Spleen (tissue), 11 donors: Measurements from ENCODE around the gene PNPLA1. TPM values are rescaled to one million over a fixed set of nuclear protein-coding genes. Genes with fewer than 3 reads are reported as not detected.

Experiments
- DNase-seq: peaks from one replicate; pipeline ENCODE4 v3.0.0-alpha.2; 2020
- H3K27ac ChIP-seq, 8 donors: fragments of 200-600 bp; sonication (generic) in 7 of 8; 1 replicate in 4 of 8; 2 replicates in 4 of 8; pipeline versions ENCODE4 v1.5.0 to v1.8.0; 2016 to 2021; ENCODE audit warnings: inconsistent platforms in 4 of 8, mild to moderate bottlenecking in 4 of 8, moderate library complexity in 1 of 8
- H3K27me3 ChIP-seq, 7 donors: fragments of 200-600 bp; sonication (generic) in 6 of 7; replicated peaks in 1 of 7; 1 replicate in 4 of 7; 2 replicates in 3 of 7; pipeline versions ENCODE4 v1.5.0 to v1.8.0; 2016 to 2021; ENCODE audit warnings: inconsistent platforms in 3 of 7, mild to moderate bottlenecking in 1 of 7
- H3K36me3 ChIP-seq, 6 donors: fragments of 200-600 bp; sonication (generic) in 5 of 6; 1 replicate in 4 of 6; 2 replicates in 2 of 6; pipeline versions ENCODE4 v1.5.0 to v1.8.0; 2016 to 2021; ENCODE audit warnings: inconsistent platforms in 2 of 6
- H3K4me1 ChIP-seq, 6 donors: fragments of 200-600 bp; sonication (generic) in 5 of 6; 1 replicate in 3 of 6; 2 replicates in 3 of 6; pipeline versions ENCODE4 v1.5.0 to v1.8.0; 2016 to 2021; ENCODE audit warnings: inconsistent platforms in 3 of 6
- H3K4me3 ChIP-seq, 8 donors: fragments of 200-600 bp; sonication (generic) in 7 of 8; 1 replicate in 4 of 8; 2 replicates in 4 of 8; pipeline versions ENCODE4 v1.5.0 to v1.8.0; 2016 to 2021; ENCODE audit warnings: inconsistent platforms in 4 of 8, mild to moderate bottlenecking in 4 of 8, moderate library complexity in 2 of 8
- H3K9me3 ChIP-seq, 8 donors: fragments of 200-600 bp; sonication (generic) in 7 of 8; 1 replicate in 4 of 8; 2 replicates in 4 of 8; pipeline versions ENCODE4 v1.5.0 to v1.8.0; 2016 to 2021; ENCODE audit warnings: inconsistent platforms in 4 of 8
- POLR2A ChIP-seq, 3 donors: fragments of 450-650 bp; IDR thresholded peaks; one replicate each; pipeline ENCODE4 v1.5.1; 2017; ENCODE audit warnings: antibody characterized with exemption in 3 of 3, mild to moderate bottlenecking in 1 of 3
- POLR2AphosphoS5 ChIP-seq, 3 donors: sonication (generic); formaldehyde crosslinking; IDR thresholded peaks; one replicate each; pipeline ENCODE4 v1.5.1; 2017; ENCODE audit warnings: antibody characterized with exemption in 3 of 3
- WGBS, 5 donors: extraction: QIAGEN DNeasy Blood & Tissue Kit in 3 of 5; methylation state at CpG; one replicate each; pipeline versions ENCODE4 v1.1.5 to v1.1.7; 2013 to 2018; 5-methylcytosine and 5-hydroxymethylcytosine counted together
- intact Hi-C: fragments of 100-400 bp; cut with DNase I; formaldehyde crosslinking; loops from one replicate; pipeline ENCODE4 v1.15.0; 2023; ENCODE audit warnings: low total_unique reads
- polyA plus RNA-seq, 3 donors: library from polyadenylated mRNA; stranded (reverse); fragments of 200-250 nt; gene quantifications; one replicate each; pipeline ENCODE4 v1.2.1, GENCODE V29; 2013
- total RNA-seq, 7 donors: library from RNA; depleted of rRNA in 3 of 7; stranded (reverse); fragments of >200 nt in 3 of 7; fragmentation: NEBNext Ultra II Directional in 4 of 7; extraction: Animal tissue kit (Norgen Biotek cat#: 25700) in 4 of 7; gene quantifications; one replicate each; pipeline versions ENCODE4 v1.1.0 to v1.2.1, GENCODE V29; 2016 to 2021
- TF ChIP-seq, protein P1 (sequence below), 11 experiments: fragments of 200-600 bp in 7 of 11; fragments of 450-650 bp in 4 of 11; sonication (generic) in 4 of 11; IDR thresholded peaks in 8 of 11; conservative IDR thresholded peaks in 3 of 11; 1 replicate in 7 of 11; 2 replicates in 4 of 11; pipeline versions ENCODE4 v1.4.0 to v1.8.0; 2016 to 2021; ENCODE audit warnings: antibody characterized with exemption in 11 of 11, inconsistent platforms in 4 of 11, mild to moderate bottlenecking in 1 of 11
- donor health status: healthy with polysubstance abuse.
- donor health status: DM: no; HTN: no; CAD: no; lungs with moderate emphysema.
- donor health status: DM: no; HTN: no; CAD: no.
- donor health status: Bipolar disorder and iron deficiency.
- donor health status: healthy.
- donor health status: DM: no; HTN: no; CAD: no.
- donor health status: DM: yes; HTN: yes; CAD: no.

Gene PNPLA1
- total and polyA plus RNA-seq, 10 donors: 0.05 to 3.7 (median 0.88) TPM

DNA sequence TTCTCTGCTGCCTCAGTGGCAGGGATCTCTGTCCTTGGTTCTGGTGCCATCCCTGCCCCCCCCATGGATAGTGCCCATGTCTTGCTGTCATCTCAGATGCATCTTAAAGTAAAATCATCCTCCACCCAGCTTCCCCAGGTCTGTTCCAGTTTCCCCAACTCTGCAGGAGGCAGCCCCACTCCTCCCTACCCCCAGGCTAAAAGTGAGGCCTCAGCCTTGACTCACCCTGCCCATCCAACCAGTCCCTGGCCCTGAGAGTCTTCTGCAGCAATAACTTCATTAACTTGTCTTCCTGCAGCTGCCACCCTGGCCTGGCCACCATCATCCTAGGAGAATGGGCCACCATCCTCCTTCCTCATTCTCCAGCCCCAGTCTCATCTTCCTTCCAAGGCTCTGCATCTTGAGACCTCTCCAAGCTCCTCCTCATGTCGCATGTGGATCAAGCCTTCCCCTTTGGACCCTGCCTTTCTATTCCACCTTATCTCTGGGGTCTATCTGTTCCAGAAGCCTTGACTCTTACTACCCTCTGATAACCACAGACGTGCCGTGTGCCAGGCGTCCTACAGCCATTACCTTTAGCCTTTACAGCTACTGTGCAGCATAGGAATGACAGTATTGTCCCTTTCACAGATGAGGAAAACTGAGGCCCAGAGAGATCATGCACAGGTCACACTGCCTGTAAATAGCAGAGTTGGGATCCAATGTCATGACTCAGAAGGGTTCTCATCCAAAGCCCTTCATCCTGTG is 2.0 kb upstream of the PNPLA1 start:
- WGBS, 5 donors: 89 to 97% (median 94%) methylated on average over 4 of the region's 4 CpGs
- DNase-seq: no peak
- intact Hi-C loops: no loop called here

DNA sequence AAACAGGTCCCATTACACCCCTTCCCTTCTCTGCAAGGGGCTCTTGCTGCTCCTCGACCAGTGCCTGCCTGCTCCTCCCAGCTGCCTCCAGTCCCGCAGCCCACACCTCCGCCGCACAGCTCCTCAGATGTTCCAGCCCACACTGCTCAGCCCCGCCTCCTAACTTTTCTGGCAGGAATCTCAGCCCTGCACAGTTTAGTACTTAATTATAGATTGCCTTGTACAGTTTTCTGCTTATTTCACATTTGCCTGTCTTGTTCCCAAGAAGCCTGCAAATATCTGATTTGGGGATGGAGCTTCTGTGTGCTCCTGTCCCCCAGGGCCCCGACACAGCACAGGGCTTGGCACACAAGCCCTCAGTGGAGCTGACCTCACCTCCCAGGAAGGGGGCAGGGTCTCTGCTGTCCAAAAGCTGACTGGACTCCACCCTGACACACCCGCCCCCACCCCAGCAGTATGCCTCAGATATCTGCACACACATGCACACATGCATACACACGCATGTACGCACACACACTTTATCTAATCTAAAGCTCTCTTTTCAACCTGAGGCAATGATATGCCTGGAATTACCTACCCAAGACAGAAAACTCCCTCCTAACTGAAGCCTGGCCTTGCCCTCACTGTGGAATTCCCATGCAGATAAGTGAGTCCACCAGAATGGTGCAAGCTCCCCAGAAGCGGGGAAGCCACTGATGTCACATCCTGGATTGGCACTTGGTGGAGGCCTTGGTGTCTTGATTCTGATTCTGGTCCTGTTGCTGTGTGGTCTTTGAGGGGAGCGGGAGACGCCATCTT is 1.2 kb upstream of the PNPLA1 start:
- Histone ChIP-seq H3K4me3 (no peak overlapping the region), H3K27ac (no peak overlapping the region), H3K4me1 (no peaks in the 10 kb centered on the region), H3K36me3 (no peaks in the 10 kb centered on the region), H3K27me3 (peaks cover 0 to 22% (median 0%) of the 10 kb centered on the region in 7 donors), H3K9me3 (peaks cover 0 to 21% (median 12%) of the 10 kb centered on the region in 8 donors)
- DNase-seq: no peak
- TF ChIP-seq POLR2A (IDR thresholded peaks at IDR 0.05): no peak
- 76 to 83% (median 81%) methylated on average over 10 to 12 of the region's 12 CpGs for WGBS, 5 donors
- intact Hi-C loops: no loop called here

More for the DNA sequence above, 2.0 kb upstream of the PNPLA1 start:
- Histone ChIP-seq H3K9me3 (peaks cover 0 to 21% (median 12%) of the 10 kb centered on the region in 8 donors), H3K36me3 (no peaks in the 10 kb centered on the region), H3K4me1 (no peaks in the 10 kb centered on the region), H3K27ac (no peak overlapping the region), H3K4me3 (no peak overlapping the region), H3K27me3 (peaks cover 0 to 22% (median 0%) of the 10 kb centered on the region in 7 donors)
- no peak for TF ChIP-seq POLR2AphosphoS5 (IDR thresholded peaks at IDR 0.05)
- TF ChIP-seq POLR2A (IDR thresholded peaks at IDR 0.05): no peak
- TF ChIP-seq, protein P1, sequence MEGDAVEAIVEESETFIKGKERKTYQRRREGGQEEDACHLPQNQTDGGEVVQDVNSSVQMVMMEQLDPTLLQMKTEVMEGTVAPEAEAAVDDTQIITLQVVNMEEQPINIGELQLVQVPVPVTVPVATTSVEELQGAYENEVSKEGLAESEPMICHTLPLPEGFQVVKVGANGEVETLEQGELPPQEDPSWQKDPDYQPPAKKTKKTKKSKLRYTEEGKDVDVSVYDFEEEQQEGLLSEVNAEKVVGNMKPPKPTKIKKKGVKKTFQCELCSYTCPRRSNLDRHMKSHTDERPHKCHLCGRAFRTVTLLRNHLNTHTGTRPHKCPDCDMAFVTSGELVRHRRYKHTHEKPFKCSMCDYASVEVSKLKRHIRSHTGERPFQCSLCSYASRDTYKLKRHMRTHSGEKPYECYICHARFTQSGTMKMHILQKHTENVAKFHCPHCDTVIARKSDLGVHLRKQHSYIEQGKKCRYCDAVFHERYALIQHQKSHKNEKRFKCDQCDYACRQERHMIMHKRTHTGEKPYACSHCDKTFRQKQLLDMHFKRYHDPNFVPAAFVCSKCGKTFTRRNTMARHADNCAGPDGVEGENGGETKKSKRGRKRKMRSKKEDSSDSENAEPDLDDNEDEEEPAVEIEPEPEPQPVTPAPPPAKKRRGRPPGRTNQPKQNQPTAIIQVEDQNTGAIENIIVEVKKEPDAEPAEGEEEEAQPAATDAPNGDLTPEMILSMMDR (IDR thresholded peaks at IDR 0.05 in 8 of 11, conservative IDR thresholded peaks at IDR 0.05 in 3 of 11): no peak

DNA sequence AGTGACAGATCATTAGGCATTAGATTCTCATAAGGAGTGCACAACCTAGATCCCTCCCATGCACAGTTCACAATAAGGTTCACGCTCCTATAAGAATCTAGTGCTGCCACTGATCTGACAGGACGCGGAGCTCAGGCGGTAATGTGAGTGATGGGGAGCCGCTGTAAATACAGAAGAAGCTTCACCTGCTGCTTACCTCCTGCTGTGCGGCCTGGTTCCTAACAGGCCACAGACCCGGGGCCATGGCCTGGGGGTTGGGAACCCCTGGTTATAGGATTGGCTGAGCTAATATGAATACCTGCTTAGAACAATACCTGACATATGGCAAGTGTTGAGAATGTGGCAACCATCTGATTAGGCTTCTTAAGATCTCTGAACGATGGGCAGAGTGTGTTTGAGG is 2.4 kb downstream of the PNPLA1 start:
- no peak overlapping the region for H3K27ac ChIP-seq
- TF ChIP-seq, protein P1 (IDR thresholded peaks at IDR 0.05 in 8 of 11, conservative IDR thresholded peaks at IDR 0.05 in 3 of 11): no peak
- no peaks in the 10 kb centered on the region for H3K9me3 ChIP-seq
- DNase-seq: no peak
- H3K36me3 ChIP-seq: no peaks in the 10 kb centered on the region
- intact Hi-C loops: no loop called here
- 78 to 88% (median 85%) methylated on average over 8 of the region's 8 CpGs for WGBS, 5 donors
- H3K27me3 ChIP-seq: peaks cover 0 to 22% (median 0%) of the 10 kb centered on the region in 7 donors
- no peaks in the 10 kb centered on the region for H3K4me1 ChIP-seq
- H3K4me3 ChIP-seq: no peak overlapping the region

DNA sequence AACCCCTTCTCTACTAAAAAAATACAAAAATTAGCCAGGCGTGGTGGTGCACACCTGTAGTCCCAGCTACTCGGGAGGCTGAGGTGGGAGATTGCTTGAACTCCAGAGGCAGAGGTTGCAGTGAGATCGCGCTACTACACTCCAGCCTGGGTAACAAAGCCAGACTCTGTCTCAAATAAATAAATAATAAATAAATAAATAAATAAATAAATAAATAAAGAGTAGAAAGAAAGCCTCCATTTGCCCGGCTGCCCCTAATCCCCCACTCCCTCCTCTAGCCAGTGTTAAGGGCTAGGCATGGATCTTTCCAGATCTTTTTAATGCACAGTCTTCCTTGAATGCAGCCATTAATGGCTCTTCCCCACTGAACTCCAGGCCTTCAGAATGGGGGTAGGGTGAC is 3.2 kb downstream of the PNPLA1 start:
- no peak overlapping the region for H3K27ac ChIP-seq
- DNase-seq: no peak
- no peaks in the 10 kb centered on the region for H3K9me3 ChIP-seq
- peaks cover 0 to 22% (median 0%) of the 10 kb centered on the region in 7 donors for H3K27me3 ChIP-seq
- TF ChIP-seq POLR2A (IDR thresholded peaks at IDR 0.05) (no peak), POLR2AphosphoS5 (IDR thresholded peaks at IDR 0.05) (no peak)
- TF ChIP-seq, protein P1 (IDR thresholded peaks at IDR 0.05 in 8 of 11, conservative IDR thresholded peaks at IDR 0.05 in 3 of 11): no peak
- 90 to 98% (median 97%) methylated on average over 5 of the region's 5 CpGs for WGBS, 5 donors
- no peaks in the 10 kb centered on the region for H3K4me1 ChIP-seq
- intact Hi-C loops: no loop called here
- no peak overlapping the region for H3K4me3 ChIP-seq
- H3K36me3 ChIP-seq: no peaks in the 10 kb centered on the region
